ELR (cell line): ENCODE measurements around the gene MYL5.
"Not testable (repeated sequence)": the region's sequence is repeated elsewhere in the genome, so short reads cannot be mapped to it uniquely, and the experiment has no call there.

ENCODE experiments used
- DNase-seq: peaks from one replicate; pipeline ENCODE4 v3.0.0-alpha.2; 2015; ENCODE audit warnings: low read depth

Gene MYL5

DNA sequence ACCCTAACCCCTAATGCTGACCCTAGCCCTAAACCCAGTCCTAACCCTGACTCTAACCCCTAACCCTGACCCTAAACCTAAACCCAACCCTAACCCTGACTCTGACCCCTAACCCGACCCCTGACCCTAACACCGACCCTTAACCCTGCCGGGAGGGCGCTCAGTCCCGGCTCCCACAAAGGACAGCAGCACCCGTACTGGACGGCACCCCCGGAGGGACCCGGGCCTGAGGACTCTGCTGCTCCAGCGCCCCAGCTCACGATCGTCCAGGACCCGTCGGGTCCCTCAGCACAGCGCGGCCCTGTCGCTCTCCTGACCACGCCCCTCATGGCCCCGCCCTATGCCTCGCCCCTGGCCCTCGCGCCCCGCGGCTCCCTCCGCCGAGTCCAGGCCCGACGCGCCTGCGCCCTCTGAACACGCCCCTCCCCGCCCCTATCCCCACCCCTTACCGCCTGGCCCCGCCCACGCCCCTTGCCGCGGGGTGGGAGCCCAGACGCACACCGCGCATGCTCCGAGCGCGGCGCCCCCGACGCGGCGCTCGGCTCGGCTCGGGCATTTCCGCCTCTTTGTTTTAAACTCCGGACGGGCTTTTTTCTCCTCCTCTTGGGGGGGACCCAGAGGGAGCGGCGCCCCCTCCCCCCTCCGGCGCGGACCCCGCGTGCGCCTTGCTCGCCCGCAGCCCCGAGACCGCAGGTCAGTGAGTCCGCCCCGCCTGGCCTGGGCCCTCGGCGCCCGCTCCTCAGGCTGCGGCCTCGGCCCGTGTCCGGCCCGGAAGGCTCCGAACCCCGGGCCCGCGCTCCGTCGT is 31.1 kb downstream of the MYL5 start, which contains the start of gene PCGF3:
TSS of gene PCGF3 (plus strand) at position 555 of the 805 bp plus-strand sequence. CDS start 27,849 bp downstream, outside the sequence.
- DNase-seq = peak; percentile 94

GRCh38 chr4:706083-706633 is 31.8 kb downstream of the MYL5 start:
- not testable (repeated sequence) for DNase-seq

DNA sequence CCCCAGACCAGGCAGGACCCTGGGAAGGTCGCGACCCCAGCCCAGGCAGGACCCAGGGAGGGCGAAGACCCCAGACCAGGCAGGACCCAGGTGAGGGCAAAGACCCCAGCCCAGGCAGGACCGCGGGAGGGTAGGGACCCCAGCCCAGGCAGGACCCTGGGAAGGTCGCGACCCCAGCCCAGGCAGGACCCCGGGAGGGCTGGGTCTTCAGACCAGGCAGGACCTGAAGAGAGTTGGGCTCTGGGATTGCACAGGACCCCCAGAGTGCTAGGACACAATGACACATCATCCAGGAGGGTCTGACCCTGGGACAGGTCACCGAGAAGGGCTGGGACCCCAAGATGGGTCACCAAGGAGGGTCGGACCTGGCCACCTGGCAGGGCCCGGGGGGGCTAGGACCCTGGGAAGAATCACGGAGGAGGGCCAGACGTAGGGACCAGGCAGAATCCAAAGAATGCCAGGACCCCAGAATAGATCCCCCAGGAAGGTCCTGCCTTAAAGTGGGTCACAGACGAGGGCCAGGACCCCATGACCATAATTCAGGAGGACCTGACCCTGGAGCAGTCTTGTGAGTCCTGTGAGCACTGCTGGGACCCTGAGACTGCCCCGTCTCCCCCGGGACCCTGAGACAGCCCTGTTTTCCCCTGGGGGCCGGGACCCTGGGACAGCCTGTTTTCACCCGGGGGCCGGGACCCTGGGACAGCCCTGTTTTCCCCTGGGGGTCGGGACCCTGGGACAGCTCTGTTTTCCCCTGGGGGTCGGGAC is 32.7 kb downstream of the MYL5 start:
- DNase-seq = no peak

DNA sequence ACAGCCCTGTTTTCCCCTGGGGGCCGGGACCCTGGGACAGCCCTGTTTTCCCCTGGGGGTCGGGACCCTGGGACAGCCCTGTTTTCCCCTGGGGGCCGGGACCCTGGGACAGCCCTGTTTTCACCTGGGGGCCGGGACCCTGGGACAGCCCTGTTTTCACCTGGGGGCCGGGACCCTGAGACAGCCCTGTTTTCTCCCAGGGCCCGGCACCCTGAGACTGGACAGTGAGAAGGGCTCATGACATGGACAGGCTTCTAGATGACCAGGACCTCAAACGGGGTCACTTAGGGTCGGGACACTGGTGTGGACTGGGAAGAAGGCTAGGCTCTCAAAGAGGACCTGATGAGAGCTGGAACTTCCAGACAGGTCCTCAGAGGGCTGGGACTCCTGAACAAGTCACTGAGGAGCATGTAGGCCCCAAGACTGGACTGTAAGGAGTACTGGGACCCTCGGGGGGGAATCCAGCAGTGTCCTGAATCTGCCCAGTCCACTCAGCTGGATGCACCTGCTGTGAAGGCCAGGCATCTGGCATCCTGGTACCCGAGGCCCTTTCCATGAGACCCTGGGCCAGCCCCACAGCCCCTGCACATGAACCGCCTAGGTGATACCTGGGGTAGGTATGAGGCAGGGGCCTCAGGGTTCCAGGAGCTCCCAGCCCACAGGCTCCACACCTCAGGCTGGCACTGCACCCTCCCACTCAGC is 33.7 kb downstream of the MYL5 start:
- no peak for DNase-seq

GRCh38 chr4:708631-708933 is 34.2 kb downstream of the MYL5 start:
- no peak for DNase-seq

DNA sequence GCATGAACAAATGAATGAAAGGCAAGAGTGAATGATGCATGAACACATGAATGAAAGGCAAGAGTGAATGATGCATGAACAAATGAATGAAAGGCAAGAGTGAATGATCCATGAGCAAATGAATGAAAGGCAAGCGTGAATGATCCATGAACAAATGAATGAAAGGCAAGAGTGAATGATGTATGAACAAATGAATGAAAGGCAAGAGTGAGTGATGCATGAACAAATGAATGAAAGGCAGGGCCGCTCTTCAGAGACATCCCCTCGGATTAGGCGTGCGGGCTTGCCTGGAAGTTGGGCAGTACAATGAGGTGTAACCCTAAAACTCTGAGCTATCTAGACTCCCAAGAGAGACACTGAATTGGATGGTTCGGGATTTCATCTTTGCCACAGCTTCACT is 35.0 kb downstream of the MYL5 start:
- DNase-seq = no peak

DNA sequence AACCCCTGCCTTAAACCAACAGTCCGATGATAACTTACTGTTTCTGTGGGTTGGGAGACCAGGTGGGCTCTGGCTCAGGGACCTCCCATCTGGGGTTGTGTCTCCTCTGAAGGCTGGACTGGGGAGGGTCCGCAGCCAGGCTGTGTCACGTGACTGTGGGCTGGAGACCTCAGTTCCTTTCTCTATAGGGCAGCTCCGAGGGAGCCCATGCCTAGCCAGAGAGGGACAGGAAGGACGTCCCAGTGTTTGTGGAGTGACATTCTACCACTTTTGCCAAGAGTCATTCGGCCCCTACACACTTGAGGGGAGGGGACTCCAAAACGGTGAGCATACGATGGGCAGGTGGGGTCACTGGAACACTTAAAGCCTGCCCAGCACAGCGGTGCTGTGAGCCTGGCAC is 35.8 kb downstream of the MYL5 start:
- DNase-seq = no peak

- DNase-seq = no peak
Observed at GRCh38 chr4:710916-711315, 36.6 kb downstream of the MYL5 start.

DNA sequence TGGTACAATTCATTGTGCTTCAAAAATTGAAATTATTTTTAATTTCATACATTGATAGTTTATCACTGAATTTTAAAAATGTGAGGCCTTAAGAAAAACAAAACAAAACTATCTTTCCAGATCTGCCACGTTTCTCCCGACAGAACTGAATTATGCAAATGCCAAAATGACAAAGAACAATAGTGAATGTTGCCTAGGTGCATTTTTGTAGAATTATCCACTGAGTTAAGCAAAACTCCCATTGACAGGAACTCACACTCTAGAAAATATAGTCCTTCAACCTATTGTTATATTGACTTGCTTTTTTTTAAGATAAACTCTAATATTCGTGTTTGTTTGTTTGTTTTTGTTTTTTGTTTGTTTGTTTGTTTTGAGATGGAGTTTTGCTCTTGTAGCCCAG is 37.8 kb downstream of the MYL5 start:
- no peak for DNase-seq

DNA sequence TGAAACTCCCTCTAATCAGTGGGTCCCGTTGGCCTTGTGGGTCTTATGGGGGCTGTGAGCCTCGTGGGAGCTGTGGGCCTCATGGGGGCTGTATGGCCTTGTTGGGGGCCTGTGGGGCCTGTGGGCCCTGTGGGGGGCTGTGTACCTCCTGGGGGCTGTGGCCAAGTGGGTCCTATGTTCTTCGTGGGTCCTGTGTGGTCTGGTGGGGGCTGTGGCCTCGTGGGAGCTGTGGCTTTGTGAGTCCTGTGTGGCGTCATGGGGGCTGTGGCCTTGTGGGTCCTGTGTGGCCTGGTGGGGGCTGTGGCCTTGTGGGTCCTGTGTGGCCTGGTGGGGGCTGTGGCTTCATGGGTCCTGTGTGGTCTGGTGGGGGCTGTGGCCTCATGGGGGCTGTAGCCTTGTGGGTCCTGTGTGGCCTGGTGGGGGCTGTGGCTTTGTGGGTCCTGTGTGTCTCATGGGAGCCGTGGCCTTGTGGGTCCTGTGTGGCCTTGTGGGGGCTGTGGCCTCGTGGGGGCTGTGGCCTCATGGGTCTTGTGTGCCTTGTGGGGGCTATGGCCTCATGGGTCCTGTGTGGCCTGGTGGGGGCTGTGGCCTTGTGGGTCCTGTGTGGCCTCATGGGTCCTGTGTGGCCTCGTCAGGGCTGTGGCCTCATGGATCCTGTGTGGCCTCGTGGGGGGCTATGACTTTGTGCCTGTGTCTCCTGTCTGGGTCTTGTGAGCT is 38.7 kb downstream of the MYL5 start:
- DNase-seq = no peak

GRCh38 chr4:714087-714486 is 39.7 kb downstream of the MYL5 start:
- no peak for DNase-seq

DNA sequence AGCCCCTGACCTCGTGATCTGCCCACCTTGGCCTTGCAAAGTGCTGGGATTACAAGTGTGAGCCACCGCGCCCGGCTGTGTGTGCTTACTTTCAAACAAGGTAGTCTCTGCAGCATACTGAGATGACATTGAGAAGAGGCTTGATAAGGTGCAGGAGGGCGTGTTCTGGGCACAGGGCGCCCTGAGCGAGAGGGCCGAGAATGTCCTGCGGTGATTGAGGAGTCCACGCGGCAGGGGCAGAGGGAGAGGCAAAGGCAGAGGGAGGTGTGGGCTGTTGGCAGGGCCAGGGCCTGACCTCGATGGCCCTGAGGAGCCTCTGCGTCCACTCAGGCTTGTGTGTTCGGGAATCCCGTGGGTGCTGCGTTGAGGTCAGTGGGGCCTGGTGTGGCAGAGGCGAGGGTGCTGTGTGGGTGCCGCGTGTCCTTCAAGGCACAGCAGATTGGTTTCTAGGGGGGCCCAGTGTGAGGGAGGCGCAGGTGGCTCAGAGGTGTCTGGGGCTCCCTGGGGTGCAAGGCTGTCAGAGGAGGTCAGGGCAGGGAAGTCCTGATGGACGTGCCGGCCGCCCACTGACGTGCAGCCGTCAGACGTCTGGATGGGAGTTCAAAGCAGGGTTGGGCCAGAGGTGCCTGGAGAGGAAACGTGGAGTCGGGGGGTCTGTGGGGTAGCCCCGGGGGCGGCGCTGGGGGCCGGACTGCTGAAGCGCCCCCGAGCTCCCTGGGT is 43.4 kb downstream of the MYL5 start:
- DNase-seq = no peak

- no peak for DNase-seq
Observed at GRCh38 chr4:718460-718859, 44.1 kb downstream of the MYL5 start.

DNA sequence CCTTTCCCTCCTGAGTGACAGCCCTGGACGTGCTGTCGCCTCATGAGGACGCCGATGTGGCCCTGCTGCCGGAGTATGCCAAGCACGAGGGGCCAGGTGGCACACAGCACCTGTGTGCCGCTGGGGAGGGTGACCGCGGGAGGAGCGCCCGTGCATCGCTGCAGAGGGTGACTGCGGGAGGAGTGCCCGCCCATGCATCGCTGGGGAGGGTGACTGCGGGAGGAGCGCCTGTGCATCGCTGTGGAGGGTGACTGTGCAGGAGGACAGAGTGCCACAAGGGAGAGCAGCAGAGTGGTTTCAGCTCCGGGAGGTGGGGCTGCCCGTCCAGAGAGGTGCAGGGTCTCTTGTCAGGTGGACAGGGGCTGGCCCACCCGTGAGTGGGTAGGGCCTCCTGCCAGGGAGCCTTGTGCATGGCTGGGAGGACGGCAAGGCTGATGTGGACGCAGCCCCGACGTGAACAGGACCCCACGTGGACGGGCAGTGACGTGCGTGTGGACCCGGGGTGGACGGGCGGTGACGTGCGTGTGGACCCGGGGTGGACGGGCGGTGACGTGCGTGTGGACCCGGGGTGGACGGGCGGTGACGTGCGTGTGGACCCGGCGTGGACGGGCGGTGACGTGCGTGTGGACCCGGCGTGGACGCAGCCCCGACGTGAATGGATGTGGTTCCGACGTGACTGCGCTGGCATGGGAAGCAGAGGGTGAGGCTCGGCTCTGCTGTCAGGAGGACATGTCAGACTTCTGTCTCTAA is 45.9 kb downstream of the MYL5 start:
- no peak for DNase-seq

- DNase-seq = no peak
Observed at GRCh38 chr4:721261-722168, 47.2 kb downstream of the MYL5 start.

DNA sequence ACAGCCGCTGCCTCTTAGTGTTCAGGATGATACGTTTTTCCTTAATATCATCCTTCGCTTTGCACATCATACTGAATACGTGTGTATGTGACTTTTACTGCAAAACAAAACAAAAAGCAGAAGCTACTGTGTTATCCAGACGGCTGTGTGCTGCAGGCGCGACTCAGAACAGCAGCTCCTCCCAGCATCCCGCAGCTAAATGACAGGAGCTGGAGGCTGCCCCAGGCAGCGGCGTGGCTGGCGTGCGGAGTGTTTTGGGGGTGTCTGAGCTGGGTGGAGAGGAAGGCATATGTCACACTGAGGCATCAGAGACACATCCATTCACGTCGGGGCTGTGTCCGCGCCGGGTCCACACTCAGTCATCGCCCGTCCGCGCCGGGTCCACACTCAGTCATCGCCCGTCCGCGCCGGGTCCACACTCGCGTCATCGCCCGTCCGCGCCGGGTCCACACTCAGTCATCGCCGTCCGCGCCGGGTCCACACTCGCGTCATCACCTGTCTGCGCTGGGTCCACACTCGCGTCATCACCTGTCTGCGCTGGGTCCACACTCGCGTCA is 47.9 kb downstream of the MYL5 start:
- DNase-seq = no peak

DNA sequence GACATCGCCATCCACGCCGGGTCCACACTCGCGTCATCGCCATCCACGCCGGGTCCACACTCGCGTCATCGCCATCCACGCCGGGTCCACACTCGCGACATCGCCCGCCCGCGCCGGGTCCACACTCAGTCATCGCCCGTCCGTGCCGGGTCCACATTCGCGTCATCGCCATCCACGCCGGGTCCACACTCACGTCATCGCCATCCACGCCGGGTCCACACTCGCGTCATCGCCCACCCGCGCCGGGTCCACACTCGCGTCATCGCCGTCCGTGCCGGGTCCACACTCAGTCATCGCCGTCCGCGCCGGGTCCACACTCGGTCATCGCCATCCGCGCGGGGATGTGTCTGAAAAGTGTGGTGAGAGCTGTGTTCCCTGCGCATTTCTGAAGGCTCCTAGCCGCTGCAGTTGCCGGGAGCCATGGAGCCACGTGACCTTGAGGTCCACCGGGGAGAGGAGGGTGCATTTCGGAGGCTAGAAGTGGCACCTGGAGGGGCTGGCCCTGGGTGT is 48.6 kb downstream of the MYL5 start:
- DNase-seq = no peak

GRCh38 chr4:723751-724530 is 49.6 kb downstream of the MYL5 start:
- DNase-seq = no peak
